GM18868 (cell line): ENCODE data around the gene NOL4L.
"Not testable (repeated sequence)": the region's sequence is repeated elsewhere in the genome, so short reads cannot be mapped to it uniquely, and the experiment has no call there.

ENCODE experiments used
- ATAC-seq: cut with Tn5 transposase; IDR thresholded peaks from one replicate; pipeline ENCODE4 v1.9.1; 2021; ENCODE audit warnings: mild to moderate bottlenecking, moderate library complexity; ENCODE audit not compliant: unreplicated experiment

The NOL4L gene

GRCh38 chr20:32436142-32436861 is 148.8 kb downstream of the NOL4L start:
- no peak for ATAC-seq

- no peak for ATAC-seq
Measured at GRCh38 chr20:32435449-32436107, 149.6 kb downstream of the NOL4L start.

DNA sequence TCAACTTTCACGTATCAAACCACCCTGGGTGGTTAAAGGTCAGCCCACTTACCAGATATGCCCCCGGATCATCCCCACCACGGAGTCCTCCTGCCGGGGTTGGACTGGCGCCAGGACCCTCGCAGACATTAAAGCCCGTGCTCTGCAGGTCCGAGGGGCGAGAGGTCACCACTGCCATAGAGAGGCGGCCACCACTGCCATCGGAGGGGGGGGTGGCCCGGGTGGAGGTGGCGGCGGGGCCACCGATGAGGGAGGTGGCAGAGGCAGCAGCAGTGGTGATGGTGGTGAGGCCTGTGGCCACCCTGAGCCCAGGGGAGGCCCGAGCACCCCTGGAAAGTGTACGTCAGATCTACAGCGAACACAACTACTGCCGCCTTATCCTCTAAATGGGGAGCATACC is 150.7 kb downstream of the NOL4L start:
- ATAC-seq = no peak

DNA sequence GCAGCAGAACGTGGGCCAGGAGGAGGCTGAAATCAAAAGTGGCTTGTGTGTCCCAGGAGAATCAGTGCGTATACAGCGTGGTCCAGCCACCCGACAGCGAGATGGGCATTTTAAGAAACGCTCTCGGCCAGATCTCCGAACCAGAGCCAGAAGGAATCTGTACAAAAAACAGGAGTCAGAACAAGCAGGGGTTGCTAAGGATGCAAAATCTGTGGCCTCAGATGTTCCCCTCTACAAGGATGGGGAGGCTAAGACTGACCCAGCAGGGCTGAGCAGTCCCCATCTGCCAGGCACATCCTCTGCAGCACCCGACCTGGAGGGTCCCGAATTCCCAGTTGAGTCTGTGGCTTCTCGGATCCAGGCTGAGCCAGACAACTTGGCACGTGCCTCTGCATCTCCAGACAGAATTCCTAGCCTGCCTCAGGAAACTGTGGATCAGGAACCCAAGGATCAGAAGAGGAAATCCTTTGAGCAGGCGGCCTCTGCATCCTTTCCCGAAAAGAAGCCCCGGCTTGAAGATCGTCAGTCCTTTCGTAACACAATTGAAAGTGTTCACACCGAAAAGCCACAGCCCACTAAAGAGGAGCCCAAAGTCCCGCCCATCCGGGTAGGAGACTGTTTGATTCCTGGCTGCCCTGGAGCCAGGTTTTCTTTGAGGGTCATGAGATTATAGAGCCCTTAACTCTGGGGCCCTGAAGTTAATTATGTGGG is 151.7 kb downstream of the NOL4L start:
- ATAC-seq = no peak

DNA sequence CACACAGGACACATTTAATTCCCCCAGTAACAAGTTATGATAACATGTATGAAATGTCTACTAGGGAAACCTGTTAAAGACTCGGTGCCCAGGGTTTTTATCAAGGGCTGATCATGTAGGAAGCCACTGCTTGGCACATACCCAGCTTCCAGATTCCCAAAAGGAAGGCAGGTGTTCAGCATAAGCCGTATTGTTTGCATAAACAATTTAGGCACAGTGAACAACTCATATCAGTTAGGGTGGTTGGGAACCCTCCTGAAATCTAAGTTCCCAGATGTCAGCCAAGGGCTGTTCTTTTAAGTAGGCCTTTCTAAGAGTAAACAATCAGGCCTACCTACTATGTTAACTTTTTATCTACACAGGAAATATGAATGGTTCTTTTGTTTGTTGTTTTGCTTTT is 152.9 kb downstream of the NOL4L start:
- no peak for ATAC-seq

- ATAC-seq = no peak
Measured at GRCh38 chr20:32431457-32431856, 153.7 kb downstream of the NOL4L start.

DNA sequence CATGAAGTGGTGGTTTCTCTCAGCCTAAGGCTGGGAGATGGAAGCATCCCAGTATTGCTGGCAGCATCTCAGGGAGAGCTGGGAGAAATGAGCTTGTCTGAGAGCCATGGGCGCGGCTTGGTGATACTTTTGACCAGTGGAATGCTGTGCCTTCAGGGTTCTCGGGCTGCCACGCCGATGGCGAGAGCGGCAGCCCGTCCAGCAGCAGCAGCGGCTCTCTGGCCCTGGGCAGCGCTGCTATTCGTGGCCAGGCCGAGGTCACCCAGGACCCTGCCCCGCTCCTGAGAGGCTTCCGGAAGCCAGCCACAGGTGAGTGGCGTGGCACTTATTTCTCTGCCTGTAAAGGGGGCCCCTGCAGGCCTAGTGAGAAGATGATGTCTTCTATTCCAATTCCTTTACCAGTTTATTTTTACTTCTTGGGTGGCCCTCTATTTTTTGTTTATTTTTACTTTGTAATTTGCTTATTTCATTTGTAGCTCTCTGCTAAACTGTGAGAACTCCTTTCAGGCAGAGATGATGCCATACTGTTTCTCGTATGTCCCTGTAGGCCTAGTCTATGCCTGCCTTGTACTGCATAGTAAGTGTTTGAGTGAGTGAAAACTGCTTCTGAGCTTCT is 155.3 kb downstream of the NOL4L start:
- no peak for ATAC-seq

DNA sequence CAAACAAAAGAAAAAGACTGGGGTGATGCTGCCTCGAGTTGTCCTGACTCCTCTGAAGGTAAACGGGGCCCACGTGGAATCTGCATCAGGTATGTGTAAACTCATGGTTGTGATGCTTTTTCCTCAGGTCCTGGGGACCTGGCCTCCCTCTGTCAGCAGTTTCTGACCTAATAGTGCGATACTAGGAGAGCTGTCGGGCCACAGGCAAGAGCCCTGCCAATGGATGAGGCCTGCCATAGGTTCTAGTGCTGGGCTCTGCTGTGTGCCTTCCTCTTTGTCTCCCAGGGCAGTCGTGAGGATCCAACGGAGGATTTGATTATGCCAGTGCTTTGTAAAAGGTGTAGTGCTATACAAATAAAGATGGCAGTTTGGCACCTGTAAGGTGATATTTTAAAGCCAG is 155.8 kb downstream of the NOL4L start:
- no peak for ATAC-seq

DNA sequence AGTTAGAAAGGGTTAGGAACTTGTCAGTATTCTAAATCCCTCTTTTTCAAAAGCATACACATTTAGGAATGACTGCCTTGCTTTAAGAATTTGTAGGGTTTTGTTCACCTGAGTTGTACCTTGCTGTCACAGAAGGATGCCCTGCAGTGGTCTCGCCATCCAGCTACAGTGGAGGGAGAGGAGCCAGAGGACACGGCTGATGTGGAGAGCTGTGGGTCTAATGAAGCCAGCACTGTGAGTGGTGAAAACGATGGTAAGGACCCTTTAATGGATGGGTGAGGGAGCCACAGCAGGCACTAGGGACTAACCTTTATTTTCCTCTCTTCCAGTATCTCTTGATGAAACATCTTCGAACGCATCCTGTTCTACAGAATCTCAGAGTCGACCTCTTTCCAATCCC is 157.1 kb downstream of the NOL4L start:
- ATAC-seq = no peak

DNA sequence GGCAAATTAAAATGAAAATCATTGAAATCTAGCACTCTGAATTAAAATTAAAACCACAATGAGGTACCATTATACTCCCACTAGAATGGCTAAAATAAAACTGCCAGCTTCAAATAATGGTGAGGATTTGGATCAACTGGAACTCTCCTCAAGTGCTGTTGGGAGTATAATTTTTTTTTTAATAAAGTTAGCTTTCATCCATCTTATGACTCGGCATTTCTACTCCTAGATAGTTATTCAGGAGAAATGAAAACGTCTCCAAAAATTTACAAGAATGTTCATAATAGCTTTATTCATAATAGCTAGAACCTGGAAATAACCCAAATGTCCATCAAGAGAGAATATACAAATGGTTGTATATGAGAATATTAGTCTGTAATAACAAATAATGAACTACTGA is 163.8 kb downstream of the NOL4L start:
- ATAC-seq = no peak

GRCh38 chr20:32418376-32418775 is 166.8 kb downstream of the NOL4L start:
- no peak for ATAC-seq

DNA sequence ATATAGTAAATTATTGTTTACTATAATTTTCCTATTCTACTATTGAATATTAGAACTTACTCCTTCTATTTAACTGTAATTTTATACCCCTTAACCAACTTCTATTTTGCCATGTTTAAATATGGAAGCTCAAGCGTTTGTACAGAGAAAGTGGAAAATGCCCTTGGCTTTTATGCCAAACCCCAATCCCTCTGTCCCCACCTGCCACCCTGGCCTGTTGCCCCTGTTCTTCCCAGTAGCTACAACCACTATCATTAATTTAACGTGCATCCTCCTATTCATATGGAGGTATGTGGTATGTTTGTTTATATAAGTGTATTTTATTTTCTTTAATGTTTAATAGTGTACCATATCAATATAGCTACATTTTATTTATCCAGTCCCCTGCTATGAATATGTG is 168.9 kb downstream of the NOL4L start:
- ATAC-seq = no peak

DNA sequence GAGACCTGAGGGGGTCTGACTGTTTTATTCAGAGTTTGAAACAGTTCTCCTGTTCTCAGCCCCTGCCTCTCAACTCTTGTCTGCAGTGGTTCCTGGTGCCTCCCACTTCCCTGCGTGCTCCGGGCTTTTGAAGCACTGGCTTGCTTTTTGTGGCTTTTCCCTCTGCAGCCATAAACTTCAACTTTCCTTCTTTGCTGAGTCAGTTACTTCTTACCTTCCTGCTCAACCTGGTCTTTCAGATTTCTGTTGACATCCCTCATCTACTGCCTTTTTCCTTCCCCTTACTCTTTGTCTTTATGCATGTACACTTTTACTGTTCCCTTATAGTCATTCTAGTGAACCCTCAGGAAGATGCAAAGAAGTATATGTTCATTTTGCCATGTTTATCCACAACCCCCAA is 169.6 kb downstream of the NOL4L start:
- ATAC-seq = no peak

DNA sequence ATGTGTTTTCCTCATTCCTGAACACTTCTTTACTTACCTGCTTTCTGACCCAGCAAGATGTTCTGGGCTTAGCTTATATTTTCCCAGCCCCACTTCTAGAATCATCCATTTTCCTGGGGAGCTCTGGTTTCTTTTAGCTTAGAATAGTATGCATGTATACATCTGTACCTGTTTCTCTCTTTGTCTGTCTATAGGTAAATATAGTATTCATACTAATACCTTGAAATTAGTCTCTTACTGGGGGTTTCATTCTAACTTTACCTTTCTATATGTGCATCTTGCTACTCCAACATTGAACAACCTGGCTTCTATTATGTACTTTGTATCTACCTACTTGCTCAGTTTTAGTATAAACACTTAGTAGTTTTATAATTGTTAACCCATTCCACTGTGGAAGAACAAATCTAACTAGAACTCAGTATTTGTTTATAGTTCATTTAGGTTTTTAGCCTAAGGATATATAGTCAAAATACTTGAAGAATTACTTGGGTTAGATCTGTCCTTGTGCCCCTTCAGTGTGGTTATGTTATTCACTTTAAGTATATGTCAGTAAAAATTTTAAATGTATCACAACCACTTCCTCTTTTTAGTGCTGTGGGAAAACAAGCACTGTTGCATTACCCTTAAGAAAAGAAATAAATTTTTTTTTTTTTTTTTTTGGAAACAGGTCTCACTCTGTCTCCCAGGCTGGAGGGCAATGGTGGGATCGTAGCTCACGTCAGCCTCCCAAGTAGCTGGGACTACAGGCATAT is 173.0 kb downstream of the NOL4L start:
- peak; percentile 56 for ATAC-seq

DNA sequence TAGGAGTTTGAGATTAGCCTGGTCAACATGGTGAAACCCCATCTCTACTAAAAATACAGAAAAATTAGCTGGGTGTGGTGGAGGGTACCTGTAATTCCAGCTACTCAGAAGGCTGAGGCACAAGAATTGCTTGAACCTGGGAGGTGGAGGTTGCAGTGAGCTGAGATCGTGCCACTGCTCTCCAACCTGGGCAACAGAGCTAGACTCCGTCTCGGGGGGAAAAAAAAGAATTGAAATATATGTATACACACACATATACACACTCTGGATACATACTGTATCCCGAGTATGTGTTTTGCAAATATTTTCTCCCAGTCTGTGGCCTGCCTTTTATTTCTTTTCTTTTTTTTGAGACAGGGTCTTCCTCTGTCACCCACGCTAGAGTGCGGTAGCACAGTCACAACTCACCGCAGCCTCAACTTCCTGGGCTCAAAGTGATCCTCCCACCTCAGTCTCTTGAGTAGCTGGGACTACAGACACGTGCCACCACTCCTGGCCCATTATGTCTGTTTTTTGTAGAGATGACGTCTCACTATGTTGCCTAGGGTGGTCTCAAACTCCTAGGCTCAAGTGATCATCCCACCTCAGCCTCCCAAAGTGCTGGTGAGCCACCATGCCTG is 177.9 kb downstream of the NOL4L start:
- not testable (repeated sequence) for ATAC-seq

DNA sequence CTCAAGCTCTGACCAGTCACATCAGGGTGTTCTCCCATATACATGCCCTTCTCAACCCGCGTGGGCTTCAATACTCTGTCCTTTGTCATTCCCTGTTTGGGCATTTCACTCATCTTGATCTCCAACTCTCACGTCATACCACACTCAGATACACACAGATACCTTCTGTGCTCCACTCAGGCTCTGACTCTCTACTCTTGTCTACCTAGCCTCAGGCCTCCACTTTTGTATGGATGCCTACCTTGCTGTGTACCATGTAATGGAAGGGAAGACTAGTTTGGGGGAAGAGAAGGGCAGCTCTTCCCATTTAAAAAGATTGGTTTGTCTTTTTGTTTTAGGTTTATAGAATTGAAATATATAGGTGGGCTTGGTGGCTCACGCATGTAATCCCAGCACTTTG is 178.4 kb downstream of the NOL4L start:
- no peak for ATAC-seq

- ATAC-seq = no peak
Measured at GRCh38 chr20:32404017-32404416, 181.1 kb downstream of the NOL4L start.

DNA sequence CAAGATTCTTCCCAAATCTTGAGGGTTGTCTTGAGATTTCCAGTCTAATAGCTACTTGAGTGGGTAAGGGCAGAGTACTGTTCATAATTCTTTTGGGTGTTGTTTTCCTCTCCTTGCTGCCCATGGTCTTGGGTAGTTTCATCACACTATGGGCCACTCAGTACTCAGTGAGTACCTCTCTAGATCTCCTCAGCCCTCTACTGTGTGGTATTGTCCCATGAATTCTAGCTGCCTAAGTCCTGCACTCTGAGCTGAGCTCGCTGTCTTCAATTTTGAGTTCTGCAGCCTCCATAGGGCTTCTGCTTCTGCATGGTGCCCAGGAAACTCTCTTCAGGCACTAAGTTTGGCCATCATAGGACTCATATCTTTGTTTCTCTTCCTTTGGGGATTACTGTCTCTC is 184.7 kb downstream of the NOL4L start:
- no peak for ATAC-seq

GRCh38 chr20:32397567-32398084 is 187.5 kb downstream of the NOL4L start:
- ATAC-seq = no peak

GRCh38 chr20:32396646-32397160 is 188.4 kb downstream of the NOL4L start:
- ATAC-seq = no peak
